Upper lobe of left lung (tissue), 4 donors: ENCODE data around the gene FBLN1.

Experiments used
- POLR2A ChIP-seq, 4 donors: fragments of 450-650 bp; IDR thresholded peaks; one replicate each; pipeline ENCODE4 v1.5.1; 2016 to 2017; ENCODE audit warnings: antibody characterized with exemption in 4 of 4, mild to moderate bottlenecking in 2 of 4
- TF ChIP-seq, protein P1 (sequence below), 6 experiments: fragments of 450-650 bp in 4 of 6; fragments of 200-600 bp in 2 of 6; sonication (generic) in 2 of 6; IDR thresholded peaks; one replicate each; pipeline ENCODE4 v1.5.1; 2016 to 2019; ENCODE audit warnings: antibody characterized with exemption in 6 of 6

DNA sequence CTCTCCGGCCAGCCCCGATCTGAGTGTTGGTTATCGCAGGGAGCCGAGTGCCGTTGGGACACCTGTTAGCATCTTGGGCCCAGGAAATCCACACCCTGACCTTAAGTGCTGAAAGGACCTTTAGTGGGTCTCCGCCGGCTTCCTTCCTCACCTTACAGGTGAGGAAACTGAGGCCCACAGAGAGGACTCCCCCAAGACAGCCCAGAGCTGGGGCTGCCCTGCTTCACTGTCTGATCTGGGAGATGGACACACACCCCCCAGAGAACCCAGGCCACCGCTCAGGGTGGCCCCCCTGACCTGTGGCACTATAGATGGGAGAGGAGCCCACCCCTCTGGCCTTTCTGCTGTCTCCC is 73.6 kb downstream of the FBLN1 start:
- TF ChIP-seq, protein P1, sequence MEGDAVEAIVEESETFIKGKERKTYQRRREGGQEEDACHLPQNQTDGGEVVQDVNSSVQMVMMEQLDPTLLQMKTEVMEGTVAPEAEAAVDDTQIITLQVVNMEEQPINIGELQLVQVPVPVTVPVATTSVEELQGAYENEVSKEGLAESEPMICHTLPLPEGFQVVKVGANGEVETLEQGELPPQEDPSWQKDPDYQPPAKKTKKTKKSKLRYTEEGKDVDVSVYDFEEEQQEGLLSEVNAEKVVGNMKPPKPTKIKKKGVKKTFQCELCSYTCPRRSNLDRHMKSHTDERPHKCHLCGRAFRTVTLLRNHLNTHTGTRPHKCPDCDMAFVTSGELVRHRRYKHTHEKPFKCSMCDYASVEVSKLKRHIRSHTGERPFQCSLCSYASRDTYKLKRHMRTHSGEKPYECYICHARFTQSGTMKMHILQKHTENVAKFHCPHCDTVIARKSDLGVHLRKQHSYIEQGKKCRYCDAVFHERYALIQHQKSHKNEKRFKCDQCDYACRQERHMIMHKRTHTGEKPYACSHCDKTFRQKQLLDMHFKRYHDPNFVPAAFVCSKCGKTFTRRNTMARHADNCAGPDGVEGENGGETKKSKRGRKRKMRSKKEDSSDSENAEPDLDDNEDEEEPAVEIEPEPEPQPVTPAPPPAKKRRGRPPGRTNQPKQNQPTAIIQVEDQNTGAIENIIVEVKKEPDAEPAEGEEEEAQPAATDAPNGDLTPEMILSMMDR (IDR thresholded peaks at IDR 0.05), result no peak
- TF ChIP-seq POLR2A (IDR thresholded peaks at IDR 0.05), result no peak
